H9 (cell line): ENCODE measurements around the gene TYSND1. TPM values are rescaled to one million over a fixed set of nuclear protein-coding genes. Genes with fewer than 3 reads are reported as not detected.

Experiments used
- DNase-seq: peaks from one replicate; pipeline ENCODE4 v3.0.0-alpha.2; 2017
- H2AFZ ChIP-seq: one replicate; pipeline ENCODE4 v1.6.1; 2013; ENCODE audit warnings: mild to moderate bottlenecking, low read length, control low read depth, moderate library complexity
- H2AK5ac ChIP-seq: 2 replicates; pipeline ENCODE4 v1.6.1; 2013; ENCODE audit warnings: low read length, control low read depth, mixed read lengths; ENCODE audit not compliant: insufficient read length
- H2BK120ac ChIP-seq: one replicate; pipeline ENCODE4 v1.6.1; 2013; ENCODE audit warnings: low read depth, mild to moderate bottlenecking, low read length, control low read depth, inconsistent platforms; ENCODE audit not compliant: poor library complexity, severe bottlenecking
- H2BK12ac ChIP-seq: 2 replicates; pipeline ENCODE4 v1.6.1; 2013; ENCODE audit warnings: low read length, control low read depth, mixed read lengths, low read depth; ENCODE audit not compliant: insufficient read length
- H2BK15ac ChIP-seq: 2 replicates; pipeline ENCODE4 v1.6.1; 2013; ENCODE audit warnings: low read depth, low read length, control low read depth
- H2BK20ac ChIP-seq: one replicate; pipeline ENCODE4 v1.6.1; 2013; ENCODE audit warnings: low read depth, mild to moderate bottlenecking, low read length, control low read depth, inconsistent platforms; ENCODE audit not compliant: poor library complexity, severe bottlenecking
- H2BK5ac ChIP-seq: 2 replicates; pipeline ENCODE4 v1.6.1; 2013; ENCODE audit warnings: low read length, control low read depth, mixed read lengths; ENCODE audit not compliant: insufficient read length
- H3K14ac ChIP-seq: 2 replicates; pipeline ENCODE4 v1.6.1; 2013; ENCODE audit warnings: low read length, control low read depth; ENCODE audit not compliant: insufficient read depth
- H3K18ac ChIP-seq: 2 replicates; pipeline ENCODE4 v1.6.1; 2013; ENCODE audit warnings: low read depth, mild to moderate bottlenecking, mixed read lengths, low read length, control low read depth; ENCODE audit not compliant: insufficient read length
- H3K23ac ChIP-seq: 2 replicates; pipeline ENCODE4 v1.6.1; 2013; ENCODE audit warnings: low read length, control low read depth, mixed read lengths, low read depth; ENCODE audit not compliant: insufficient read length
- H3K23me2 ChIP-seq: 2 replicates; pipeline ENCODE4 v1.6.1; 2013; ENCODE audit warnings: low read depth, mild to moderate bottlenecking, mixed read lengths, low read length, control low read depth; ENCODE audit not compliant: insufficient read length, poor library complexity, severe bottlenecking
- H3K27ac ChIP-seq: 2 replicates; pipeline ENCODE4 v1.5.1; 2013; ENCODE audit warnings: low read length, control low read depth, mixed read lengths, low read depth; ENCODE audit not compliant: insufficient read length
- H3K27me3 ChIP-seq: 2 replicates; pipeline ENCODE4 v1.6.1; 2013; ENCODE audit warnings: low read length, control low read depth, inconsistent platforms; ENCODE audit not compliant: insufficient read depth
- H3K4ac ChIP-seq: 2 replicates; pipeline ENCODE4 v1.6.1; 2013; ENCODE audit warnings: low read depth, mild to moderate bottlenecking, control low read depth, inconsistent platforms, low read length, moderate library complexity
- H3K4me1 ChIP-seq: 2 replicates; pipeline ENCODE4 v1.6.1; 2013; ENCODE audit warnings: low read length, control low read depth, inconsistent platforms; ENCODE audit not compliant: insufficient read depth
- H3K4me2 ChIP-seq: 2 replicates; pipeline ENCODE4 v1.6.1; 2013; ENCODE audit warnings: low read length, control low read depth, mixed read lengths; ENCODE audit not compliant: insufficient read length, insufficient read depth
- H3K56ac ChIP-seq: 2 replicates; pipeline ENCODE4 v1.6.1; 2013; ENCODE audit warnings: low read depth, mild to moderate bottlenecking, mixed read lengths, low read length, control low read depth; ENCODE audit not compliant: insufficient read length
- H3K79me1 ChIP-seq: 2 replicates; pipeline ENCODE4 v1.6.1; 2013; ENCODE audit warnings: low read depth, mild to moderate bottlenecking, moderate library complexity, low read length, control low read depth, inconsistent platforms; ENCODE audit not compliant: insufficient read depth, poor library complexity, severe bottlenecking
- H3K79me2 ChIP-seq: 2 replicates; pipeline ENCODE4 v1.6.1; 2013; ENCODE audit warnings: low read length, control low read depth, inconsistent platforms; ENCODE audit not compliant: insufficient read depth
- H3K9ac ChIP-seq: 2 replicates; pipeline ENCODE4 v1.6.1; 2013; ENCODE audit warnings: low read length, control low read depth, mixed read lengths; ENCODE audit not compliant: insufficient read length; ENCODE audit errors: extremely low read depth
- H3K9me3 ChIP-seq: one replicate; pipeline ENCODE4 v1.6.1; 2013; ENCODE audit warnings: low read depth, low read length, inconsistent platforms; ENCODE audit not compliant: control insufficient read depth
- H3T11ph ChIP-seq: one replicate; pipeline ENCODE4 v1.6.1; 2013; ENCODE audit warnings: mild to moderate bottlenecking, low read length, control low read depth, inconsistent platforms
- H4K20me1 ChIP-seq: one replicate; pipeline ENCODE4 v1.6.1; 2013; ENCODE audit not compliant: control insufficient read depth, insufficient read length, insufficient read depth
- H4K5ac ChIP-seq: 2 replicates; pipeline ENCODE4 v1.6.1; 2013; ENCODE audit warnings: low read depth, mild to moderate bottlenecking, mixed read lengths, low read length, control low read depth; ENCODE audit not compliant: insufficient read length
- H4K8ac ChIP-seq: replicated peaks from 2 replicates; pipeline ENCODE4 v1.6.1; 2013; ENCODE audit warnings: low read length, control low read depth, mixed read lengths, low read depth; ENCODE audit not compliant: insufficient read length
- H4K91ac ChIP-seq: 2 replicates; pipeline ENCODE4 v1.6.1; 2013; ENCODE audit warnings: low read depth, mild to moderate bottlenecking, moderate library complexity, mixed read lengths, low read length, control low read depth; ENCODE audit not compliant: insufficient read length
- H3K27ac Mint-ChIP-seq, 3 experiments: 2 replicates in 2 of 3; 3 replicates in 1 of 3; pipeline ENCODE4 v1.8.0; 2020 to 2021; ENCODE audit warnings: mixed read lengths in 3 of 3, mild to moderate bottlenecking in 1 of 3, moderate library complexity in 1 of 3
- H3K27me3 Mint-ChIP-seq: 2 replicates; pipeline ENCODE4 v1.8.0; 2021; ENCODE audit warnings: low read depth, mild to moderate bottlenecking, moderate library complexity, mixed read lengths
- H3K36me3 Mint-ChIP-seq, 3 experiments: 2 replicates in 2 of 3; 3 replicates in 1 of 3; pipeline ENCODE4 v1.8.0; 2020 to 2021; ENCODE audit warnings: low read depth in 3 of 3, mixed read lengths in 3 of 3; ENCODE audit not compliant: insufficient read depth in 1 of 3
- H3K4me1 Mint-ChIP-seq, 2 experiments: 2 replicates each; pipeline ENCODE4 v1.8.0; 2020; ENCODE audit warnings: mixed read lengths in 2 of 2
- H3K4me3 Mint-ChIP-seq, 2 experiments: 2 replicates in 1 of 2; 3 replicates in 1 of 2; pipeline ENCODE4 v1.8.0; 2020 to 2021; ENCODE audit warnings: mild to moderate bottlenecking in 2 of 2, mixed read lengths in 2 of 2, moderate library complexity in 1 of 2
- H3K9me3 Mint-ChIP-seq, 2 experiments: 2 replicates in 1 of 2; 3 replicates in 1 of 2; pipeline ENCODE4 v1.8.0; 2020; ENCODE audit warnings: mild to moderate bottlenecking in 2 of 2, mixed read lengths in 2 of 2, moderate library complexity in 1 of 2
- CTCF ChIP-seq: fragments of 200-600 bp; sonication (generic); conservative IDR thresholded peaks from 3 replicates; pipeline ENCODE4 v1.8.0; 2021; ENCODE audit warnings: antibody characterized with exemption, mild to moderate bottlenecking
- WGBS: extraction: QIAGEN DNeasy Blood & Tissue Kit; methylation state at CpG from one replicate; pipeline ENCODE4 v1.1.7; 2013; ENCODE audit warnings: missing lambda C conversion rate, low lambda C conversion rate, mixed read lengths; ENCODE audit not compliant: insufficient read length; ENCODE audit errors: extremely low coverage; 5-methylcytosine and 5-hydroxymethylcytosine counted together
- total RNA-seq: library from RNA; stranded (reverse); gene quantifications from 2 replicates; pipeline ENCODE4 v1.2.1, GENCODE V29; 2021

The TYSND1 gene
- total RNA-seq, 1 experiment from 2014 or later: 12.8 TPM

GRCh38 chr10:70142555-70142954, 3.9 kb downstream of the TYSND1 start:
- peak overlapping the region in 1 of 3 experiments; percentile 20; a peak in 2 of 7 replicates for H3K27ac Mint-ChIP-seq
- no peaks in the 10 kb centered on the region for H3K79me1 ChIP-seq
- H3K9me3 ChIP-seq: no peaks in the 10 kb centered on the region
- no peak overlapping the region for H3K27ac ChIP-seq
- DNase-seq: no peak
- H2BK15ac ChIP-seq: no peak overlapping the region
- no peak overlapping the region for H2BK5ac ChIP-seq
- H2BK20ac ChIP-seq: no peak overlapping the region
- H3K27me3 ChIP-seq: no peaks in the 10 kb centered on the region
- WGBS: no CpG with 5 or more reads among the region's 10 CpGs
- H3K4ac ChIP-seq: no peak overlapping the region
- H3T11ph ChIP-seq: no peak overlapping the region
- H3K23ac ChIP-seq: no peak overlapping the region
- no peak overlapping the region for H4K8ac ChIP-seq
- peaks cover 15 to 17% of the 10 kb centered on the region in 2 experiments for H3K4me1 Mint-ChIP-seq
- no peak overlapping the region for H4K5ac ChIP-seq
- TF ChIP-seq CTCF: no peak
- H3K56ac ChIP-seq: no peak overlapping the region
- peaks cover 0 to 2% (median 0%) of the 10 kb centered on the region in 3 experiments; a peak in 4 of 7 replicates for H3K36me3 Mint-ChIP-seq
- H2BK12ac ChIP-seq: no peak overlapping the region
- no peak overlapping the region for H3K14ac ChIP-seq
- peaks cover 14% of the 10 kb centered on the region for H3K23me2 ChIP-seq
- no peak overlapping the region for H3K9ac ChIP-seq
- H2BK120ac ChIP-seq: no peak overlapping the region
- 0 out of 2 replicates have a peak, but pooled peaks cover 3% of the 10 kb centered on the region for H3K4me1 ChIP-seq
- no peaks in the 10 kb centered on the region for H3K9me3 Mint-ChIP-seq
- H3K4me2 ChIP-seq: no peak overlapping the region
- no peak overlapping the region for H3K18ac ChIP-seq
- H4K91ac ChIP-seq: no peak overlapping the region
- no peak overlapping the region for H3K4me3 Mint-ChIP-seq
- no peaks in the 10 kb centered on the region for H4K20me1 ChIP-seq
- H3K27me3 Mint-ChIP-seq: peaks cover under 1% of the 10 kb centered on the region; the same call in 1 of the 2 replicates
- H2AFZ ChIP-seq: no peak overlapping the region
- no peak overlapping the region for H2AK5ac ChIP-seq
- no peaks in the 10 kb centered on the region for H3K79me2 ChIP-seq
